ENCODE measurements around the gene LMX1A. TPM values are rescaled to one million over a fixed set of nuclear protein-coding genes. Genes with fewer than 3 reads are reported as not detected.

LMX1A gene
- total and polyA plus RNA-seq, 9 of the 15 experiments (the other 6 are each of a cell fraction or from before 2014, with no cell fraction given) = not detected

GRCh38 chr1:165259236-165259635, 97.3 kb downstream of the LMX1A start:
- DNase-seq (ENCODE audit: extremely low read depth in 1 of 4, low spot score in 3 of 4) (no peak), FAIRE-seq (no peak), ATAC-seq (no peak)
- H2AFZ ChIP-seq (ENCODE audit: low read depth, low read length) = no peak overlapping the region
- H3K36me3 ChIP-seq (ENCODE audit: control insufficient read depth, insufficient read depth, low read length) = no peaks in the 10 kb centered on the region
- H3K9me1 ChIP-seq (ENCODE audit: control insufficient read depth, insufficient read depth, low read length) = no peaks in the 10 kb centered on the region
- no peaks in the 10 kb centered on the region for H3K4me1 ChIP-seq (replicated peaks in 1 of 2; ENCODE audit: control insufficient read depth in 2 of 2, insufficient read depth in 2 of 2, low read length in 2 of 2)
- in situ Hi-C loops (cut with MboI) (no loop called here), intact Hi-C loops (cut with micrococcal nuclease) (loop anchor here (2.0 to 10.0 kb wide), 2 partner anchors 114 to 334 kb away; no protein-coding TSS in a partner anchor)
- H4K20me1 ChIP-seq (replicated peaks; ENCODE audit: control insufficient read depth, insufficient read depth, low read length) = no peaks in the 10 kb centered on the region
- no peaks in the 10 kb centered on the region for H3K9me3 ChIP-seq (replicated peaks; ENCODE audit: control insufficient read depth, insufficient read depth, low read depth, low read length)
- H3K27ac ChIP-seq (ENCODE audit: extremely low read depth, low read depth, low read length) = no peak overlapping the region
- ChIA-PET CTCF (ENCODE audit: low intra/inter-chr PET ratio) (no interaction called here), POLR2A (no interaction called here)
- H3K27me3 ChIP-seq (ENCODE audit: control insufficient read depth in 2 of 2, insufficient read depth in 2 of 2, low read length in 2 of 2) = no peaks in the 10 kb centered on the region; a peak in 1 of 5 replicates
- TF ChIP-seq THRB (CRISPR knock-in tag; conservative IDR thresholded peaks at IDR 0.05) = no peak
- no peak for TF ChIP-seq ETV6 (IDR thresholded peaks at IDR 0.05; ENCODE audit: borderline replicate concordance in 1 of 2, low read depth in 2 of 2, low read length in 1 of 2)
- TF ChIP-seq ETV6 (CRISPR knock-in tag; IDR thresholded peaks at IDR 0.05; ENCODE audit: borderline replicate concordance) = no peak
- TF ChIP-seq ETS2 (tag; IDR thresholded peaks at IDR 0.05; ENCODE audit: borderline replicate concordance, poor library complexity, severe bottlenecking) = no peak
- no peak for TF ChIP-seq COPS2 (conservative IDR thresholded peaks at IDR 0.05)
- TF ChIP-seq ZNF140 (CRISPR knock-in tag; IDR thresholded peaks at IDR 0.05) = no peak
- no peak for TF ChIP-seq CBX3 (IDR thresholded peaks at IDR 0.05; ENCODE audit: borderline replicate concordance in 1 of 2, low read length in 2 of 2)
- no peak for TF ChIP-seq GTF2F1 (IDR thresholded peaks at IDR 0.05; ENCODE audit: low read depth, low read length)
- TF ChIP-seq, protein P1, sequence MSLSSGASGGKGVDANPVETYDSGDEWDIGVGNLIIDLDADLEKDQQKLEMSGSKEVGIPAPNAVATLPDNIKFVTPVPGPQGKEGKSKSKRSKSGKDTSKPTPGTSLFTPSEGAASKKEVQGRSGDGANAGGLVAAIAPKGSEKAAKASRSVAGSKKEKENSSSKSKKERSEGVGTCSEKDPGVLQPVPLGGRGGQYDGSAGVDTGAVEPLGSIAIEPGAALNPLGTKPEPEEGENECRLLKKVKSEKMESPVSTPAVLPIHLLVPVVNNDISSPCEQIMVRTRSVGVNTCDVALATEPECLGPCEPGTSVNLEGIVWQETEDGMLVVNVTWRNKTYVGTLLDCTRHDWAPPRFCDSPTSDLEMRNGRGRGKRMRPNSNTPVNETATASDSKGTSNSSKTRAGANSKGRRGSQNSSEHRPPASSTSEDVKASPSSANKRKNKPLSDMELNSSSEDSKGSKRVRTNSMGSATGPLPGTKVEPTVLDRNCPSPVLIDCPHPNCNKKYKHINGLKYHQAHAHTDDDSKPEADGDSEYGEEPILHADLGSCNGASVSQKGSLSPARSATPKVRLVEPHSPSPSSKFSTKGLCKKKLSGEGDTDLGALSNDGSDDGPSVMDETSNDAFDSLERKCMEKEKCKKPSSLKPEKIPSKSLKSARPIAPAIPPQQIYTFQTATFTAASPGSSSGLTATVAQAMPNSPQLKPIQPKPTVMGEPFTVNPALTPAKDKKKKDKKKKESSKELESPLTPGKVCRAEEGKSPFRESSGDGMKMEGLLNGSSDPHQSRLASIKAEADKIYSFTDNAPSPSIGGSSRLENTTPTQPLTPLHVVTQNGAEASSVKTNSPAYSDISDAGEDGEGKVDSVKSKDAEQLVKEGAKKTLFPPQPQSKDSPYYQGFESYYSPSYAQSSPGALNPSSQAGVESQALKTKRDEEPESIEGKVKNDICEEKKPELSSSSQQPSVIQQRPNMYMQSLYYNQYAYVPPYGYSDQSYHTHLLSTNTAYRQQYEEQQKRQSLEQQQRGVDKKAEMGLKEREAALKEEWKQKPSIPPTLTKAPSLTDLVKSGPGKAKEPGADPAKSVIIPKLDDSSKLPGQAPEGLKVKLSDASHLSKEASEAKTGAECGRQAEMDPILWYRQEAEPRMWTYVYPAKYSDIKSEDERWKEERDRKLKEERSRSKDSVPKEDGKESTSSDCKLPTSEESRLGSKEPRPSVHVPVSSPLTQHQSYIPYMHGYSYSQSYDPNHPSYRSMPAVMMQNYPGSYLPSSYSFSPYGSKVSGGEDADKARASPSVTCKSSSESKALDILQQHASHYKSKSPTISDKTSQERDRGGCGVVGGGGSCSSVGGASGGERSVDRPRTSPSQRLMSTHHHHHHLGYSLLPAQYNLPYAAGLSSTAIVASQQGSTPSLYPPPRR (CRISPR knock-in tag; IDR thresholded peaks at IDR 0.05; ENCODE audit: borderline replicate concordance) = no peak
- no peak for TF ChIP-seq KLF6 (CRISPR knock-in tag; IDR thresholded peaks at IDR 0.05; ENCODE audit: borderline replicate concordance)
- TF ChIP-seq, protein P2, sequence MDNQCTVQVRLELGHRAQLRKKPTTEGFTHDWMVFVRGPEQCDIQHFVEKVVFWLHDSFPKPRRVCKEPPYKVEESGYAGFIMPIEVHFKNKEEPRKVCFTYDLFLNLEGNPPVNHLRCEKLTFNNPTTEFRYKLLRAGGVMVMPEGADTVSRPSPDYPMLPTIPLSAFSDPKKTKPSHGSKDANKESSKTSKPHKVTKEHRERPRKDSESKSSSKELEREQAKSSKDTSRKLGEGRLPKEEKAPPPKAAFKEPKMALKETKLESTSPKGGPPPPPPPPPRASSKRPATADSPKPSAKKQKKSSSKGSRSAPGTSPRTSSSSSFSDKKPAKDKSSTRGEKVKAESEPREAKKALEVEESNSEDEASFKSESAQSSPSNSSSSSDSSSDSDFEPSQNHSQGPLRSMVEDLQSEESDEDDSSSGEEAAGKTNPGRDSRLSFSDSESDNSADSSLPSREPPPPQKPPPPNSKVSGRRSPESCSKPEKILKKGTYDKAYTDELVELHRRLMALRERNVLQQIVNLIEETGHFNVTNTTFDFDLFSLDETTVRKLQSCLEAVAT (IDR thresholded peaks at IDR 0.05) = no peak
- no peak for TF ChIP-seq PURB (CRISPR knock-in tag; IDR thresholded peaks at IDR 0.05; ENCODE audit: low read depth)
- no peak overlapping the region for H3K9ac ChIP-seq (ENCODE audit: insufficient read depth in 1 of 2, low read depth in 2 of 2, low read length in 2 of 2)
- no peak overlapping the region for H3K4me3 ChIP-seq
- H3K4me2 ChIP-seq (ENCODE audit: insufficient read depth, low read length) = no peak overlapping the region
- 7% methylated on average over 2 of the region's 2 CpGs for WGBS (ENCODE audit: insufficient coverage, low coverage, missing lambda C conversion rate)
- no TSS peak for BruUV-seq (replicated peaks)
- H3K79me2 ChIP-seq (ENCODE audit: control insufficient read depth, insufficient read depth, low read length) = no peaks in the 10 kb centered on the region
